GM21360 (cell line): ENCODE measurements around the gene ROBO3.

Experiments
- ATAC-seq: cut with Tn5 transposase; IDR thresholded peaks from one replicate; pipeline ENCODE4 v1.9.1; 2021; ENCODE audit warnings: mild to moderate bottlenecking, moderate library complexity; ENCODE audit not compliant: unreplicated experiment

The ROBO3 gene

DNA sequence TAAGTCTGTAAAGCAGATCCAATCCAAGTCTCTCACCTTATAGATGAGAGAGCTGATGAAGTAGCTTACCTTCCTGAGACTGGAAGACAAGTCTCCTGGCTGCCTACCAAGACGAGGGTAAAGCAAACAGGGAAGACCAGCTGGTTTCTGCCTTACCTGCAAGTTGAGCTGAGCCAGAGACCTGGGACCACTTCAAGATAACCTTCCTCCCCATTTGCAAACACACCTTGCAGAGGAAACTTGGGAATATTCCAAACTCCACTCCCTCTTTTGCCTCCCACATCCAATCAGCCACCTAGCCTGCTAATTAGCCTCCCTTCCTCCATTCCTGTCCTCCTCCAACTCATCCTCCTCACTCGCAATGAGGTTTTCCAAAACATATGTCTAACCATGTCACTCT lies 23.4 kb upstream of the ROBO3 start:
- ATAC-seq: no peak

DNA sequence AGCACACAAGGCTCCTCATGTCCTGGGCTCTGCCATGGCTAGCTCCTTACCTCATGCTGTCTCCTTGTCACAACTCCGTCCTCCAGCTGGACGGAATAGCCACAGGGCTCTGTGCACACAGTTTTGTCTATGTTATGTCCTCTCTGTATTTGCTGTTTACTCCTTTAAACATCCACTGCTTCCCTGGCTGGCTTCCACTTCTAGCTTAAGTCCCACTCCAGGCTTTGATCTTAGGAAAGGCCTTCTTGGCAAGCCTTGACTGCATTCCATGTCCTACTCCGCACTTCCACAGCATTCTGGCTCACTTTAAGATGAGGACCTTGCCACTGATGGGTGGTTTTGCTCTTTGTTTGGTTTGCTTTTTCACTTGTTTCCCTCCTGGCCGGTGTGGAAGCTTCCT lies 22.9 kb upstream of the ROBO3 start:
- no peak for ATAC-seq

DNA sequence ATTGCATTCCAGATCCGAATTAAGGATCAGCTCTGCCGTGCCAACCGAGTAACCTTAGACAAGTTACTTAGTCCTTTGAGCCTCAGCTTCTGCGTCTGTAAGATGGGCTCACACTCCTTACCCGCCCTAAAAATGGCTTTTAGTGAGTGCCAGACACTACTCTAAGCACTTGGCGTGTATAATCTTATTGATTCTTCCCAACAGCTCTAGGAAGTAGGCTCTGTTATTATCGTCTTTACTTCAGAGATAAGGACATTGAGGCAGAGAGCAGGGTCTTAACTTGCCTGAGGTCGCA lies 21.7 kb upstream of the ROBO3 start:
- no peak for ATAC-seq

DNA sequence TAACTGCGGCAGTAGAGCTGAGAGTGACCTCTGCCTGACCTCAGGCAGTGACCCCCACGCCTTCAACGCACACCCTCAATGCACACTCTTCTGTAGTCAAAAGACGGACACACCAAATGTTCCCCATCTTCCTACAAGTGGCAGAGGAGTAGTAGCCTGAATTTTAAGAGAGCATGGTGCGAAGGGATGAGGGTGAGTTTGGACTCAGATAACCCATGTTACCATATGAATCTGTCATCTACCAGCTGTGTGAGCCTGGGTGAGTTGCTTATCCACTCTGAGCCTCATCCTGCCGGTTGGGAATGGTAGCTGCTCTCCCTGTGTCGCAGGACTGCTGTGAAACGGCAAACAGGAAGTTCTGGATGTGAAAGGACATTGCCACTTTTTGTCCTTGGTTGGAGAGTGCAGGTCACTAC lies 20.6 kb upstream of the ROBO3 start:
- ATAC-seq: no peak

DNA sequence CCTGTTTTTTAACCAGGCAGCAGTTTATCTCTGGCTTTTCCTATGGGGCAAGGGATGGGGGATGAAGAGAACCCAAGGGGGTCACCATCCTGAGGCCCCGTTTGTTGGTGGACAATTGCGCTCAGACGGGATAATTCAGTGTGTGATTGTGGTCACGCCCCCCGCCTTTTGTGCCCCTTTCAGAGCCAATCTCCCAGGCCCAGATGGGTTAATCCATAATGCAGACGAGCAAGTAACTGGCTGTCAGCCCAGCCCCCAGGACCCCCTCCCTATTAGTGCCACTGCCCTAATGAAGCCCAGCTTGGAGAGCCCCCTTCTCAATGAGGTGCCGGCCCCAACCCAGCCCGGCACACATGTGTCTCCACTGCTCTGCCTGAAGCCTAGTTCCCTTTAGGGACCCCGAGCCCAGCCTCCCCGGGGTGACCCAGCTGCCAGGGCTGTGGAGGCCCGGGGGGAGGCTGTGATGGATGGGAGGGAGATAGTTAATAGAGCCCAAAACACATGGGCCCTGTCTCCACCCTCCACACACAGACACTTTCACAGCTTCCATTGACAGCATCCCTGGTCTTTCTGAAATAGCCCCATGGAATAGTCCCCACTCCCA lies 19.1 kb upstream of the ROBO3 start:
- no peak for ATAC-seq

DNA sequence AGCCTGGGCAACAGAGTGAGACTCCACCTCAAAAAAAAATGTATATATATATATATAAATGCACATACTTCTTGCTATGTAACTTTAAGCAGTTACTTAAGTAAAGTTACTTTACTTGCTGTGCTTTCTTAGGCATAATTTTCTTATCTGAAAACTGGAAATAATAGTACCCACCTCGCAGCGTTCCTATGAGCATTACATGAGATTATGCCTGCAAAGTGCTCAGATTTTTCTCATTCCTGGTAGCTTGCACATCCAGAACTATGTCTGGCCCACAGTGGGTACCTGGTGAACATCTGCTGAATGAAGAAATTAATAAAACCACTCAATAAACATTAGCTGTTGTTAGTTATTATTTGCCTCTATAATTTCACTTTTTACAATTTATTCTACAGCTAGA lies 6.1 kb upstream of the ROBO3 start:
- ATAC-seq: no peak

DNA sequence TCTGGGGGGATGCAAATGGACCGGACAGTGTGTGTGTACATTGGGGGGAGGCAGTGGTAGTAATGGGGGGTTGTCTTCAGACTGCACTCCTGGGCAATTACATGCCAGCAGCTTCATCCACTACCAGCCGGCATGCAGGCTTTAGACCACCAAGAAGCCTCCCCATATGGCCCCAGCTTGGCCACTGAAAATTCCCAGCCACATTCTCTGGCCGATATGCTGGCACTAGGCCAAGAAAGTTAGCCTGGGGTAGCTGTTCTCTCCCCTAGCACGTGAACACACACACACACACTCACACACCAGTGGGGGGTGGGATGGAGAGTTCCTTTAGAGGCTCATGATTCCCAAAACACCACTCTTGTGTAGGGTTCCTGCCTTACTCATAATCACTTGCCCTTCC lies 3.6 kb upstream of the ROBO3 start:
- ATAC-seq: no peak

DNA sequence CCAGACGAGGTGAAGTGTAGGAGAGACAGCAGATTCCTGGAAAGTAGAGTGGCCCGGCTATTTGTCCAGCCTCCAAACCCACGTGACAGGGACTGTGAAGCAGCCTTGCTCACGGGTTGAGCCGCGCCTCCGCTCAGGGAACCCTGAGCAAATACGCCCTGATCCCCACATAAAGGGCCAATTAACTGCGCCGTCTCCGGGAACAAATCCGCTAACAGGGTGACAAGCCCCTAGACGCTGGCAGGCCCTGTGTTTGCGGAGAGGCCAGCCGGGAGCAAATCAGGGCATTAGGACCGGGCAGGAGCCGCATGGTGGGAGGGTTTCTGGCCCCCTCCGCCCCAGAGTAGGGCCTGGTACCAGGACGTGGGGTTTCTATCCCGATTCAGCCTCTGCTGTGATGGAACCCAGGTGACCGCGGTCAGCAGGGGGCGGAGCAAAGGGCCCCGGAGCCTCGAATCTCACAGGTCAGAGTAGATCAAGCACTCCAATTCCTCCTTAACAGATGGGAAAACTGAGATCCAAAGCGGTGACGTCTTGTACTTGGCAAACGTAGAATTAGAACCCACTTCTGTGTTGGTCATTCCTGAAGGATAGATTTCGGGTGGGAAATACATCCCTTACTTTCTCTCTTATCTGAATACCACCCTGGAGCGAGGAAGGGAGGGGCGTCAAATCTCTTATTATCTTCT lies 2.0 kb upstream of the ROBO3 start:
- no peak for ATAC-seq

DNA sequence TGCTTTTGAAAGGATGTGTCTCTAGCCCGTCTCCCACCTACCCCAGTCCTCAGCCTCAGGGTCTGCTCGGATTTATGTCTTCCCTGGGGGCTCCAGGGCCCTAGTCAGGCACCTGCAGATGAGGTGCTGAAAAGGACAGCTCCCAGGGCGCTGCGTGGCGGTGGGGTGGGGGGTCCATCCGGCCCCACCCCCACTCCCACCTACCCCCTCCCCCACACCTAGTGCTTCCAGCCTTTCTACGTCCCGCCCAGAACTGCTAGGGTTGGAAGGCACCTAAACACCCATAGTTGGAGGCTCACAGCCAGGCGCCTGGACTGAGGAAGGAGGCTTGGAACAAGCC lies 1.4 kb upstream of the ROBO3 start:
- no peak for ATAC-seq

DNA sequence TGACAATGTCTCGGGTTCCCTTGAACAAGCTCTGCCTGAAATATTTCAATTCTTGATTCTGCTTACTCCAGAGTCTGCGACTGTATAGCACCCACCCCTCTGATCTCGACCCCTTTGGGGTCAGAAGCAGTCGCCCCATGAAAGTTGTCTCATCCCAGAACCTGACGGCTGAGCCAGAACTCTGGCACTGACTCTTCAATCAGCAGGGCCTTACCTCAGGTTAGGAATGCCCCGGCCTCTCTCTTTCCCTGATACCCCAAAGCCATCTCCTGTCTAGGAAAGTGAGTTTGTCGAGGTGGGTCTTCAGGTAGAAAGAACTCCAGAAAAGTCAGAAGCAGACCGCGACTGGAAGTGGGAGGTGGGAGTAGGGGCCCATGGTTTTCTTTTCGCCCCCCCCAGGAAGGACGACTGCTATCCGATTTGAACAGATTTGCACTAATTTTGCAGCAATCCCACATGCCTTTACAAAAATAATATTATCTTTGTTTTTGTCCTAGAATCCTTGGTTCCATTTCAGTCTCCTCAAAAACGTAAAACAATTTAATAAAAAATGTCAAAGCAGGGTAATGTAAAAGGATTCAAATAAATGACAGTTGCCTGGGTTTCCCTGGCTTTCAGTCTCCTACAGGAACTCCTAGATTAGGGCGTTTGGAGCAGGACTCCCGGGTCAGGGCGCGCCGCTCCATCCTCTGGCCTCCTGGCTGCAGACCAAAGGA lies 898 bp upstream of the ROBO3 start:
- no peak for ATAC-seq

DNA sequence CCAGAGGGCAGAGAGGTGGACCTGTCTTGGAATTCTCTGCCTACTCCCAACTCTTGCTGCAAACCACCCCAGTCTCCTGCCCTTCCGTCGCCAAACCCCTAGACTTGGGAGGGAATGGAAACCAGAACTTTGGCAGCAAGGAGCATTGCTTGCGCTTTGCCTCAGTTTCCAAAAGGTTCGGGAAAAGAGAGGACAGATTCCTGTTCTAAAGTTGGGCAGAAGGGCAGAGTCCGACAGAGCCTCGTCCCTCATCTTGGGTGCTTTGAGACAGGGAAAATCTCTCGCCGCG lies 396 bp upstream of the ROBO3 start:
- ATAC-seq: no peak

DNA sequence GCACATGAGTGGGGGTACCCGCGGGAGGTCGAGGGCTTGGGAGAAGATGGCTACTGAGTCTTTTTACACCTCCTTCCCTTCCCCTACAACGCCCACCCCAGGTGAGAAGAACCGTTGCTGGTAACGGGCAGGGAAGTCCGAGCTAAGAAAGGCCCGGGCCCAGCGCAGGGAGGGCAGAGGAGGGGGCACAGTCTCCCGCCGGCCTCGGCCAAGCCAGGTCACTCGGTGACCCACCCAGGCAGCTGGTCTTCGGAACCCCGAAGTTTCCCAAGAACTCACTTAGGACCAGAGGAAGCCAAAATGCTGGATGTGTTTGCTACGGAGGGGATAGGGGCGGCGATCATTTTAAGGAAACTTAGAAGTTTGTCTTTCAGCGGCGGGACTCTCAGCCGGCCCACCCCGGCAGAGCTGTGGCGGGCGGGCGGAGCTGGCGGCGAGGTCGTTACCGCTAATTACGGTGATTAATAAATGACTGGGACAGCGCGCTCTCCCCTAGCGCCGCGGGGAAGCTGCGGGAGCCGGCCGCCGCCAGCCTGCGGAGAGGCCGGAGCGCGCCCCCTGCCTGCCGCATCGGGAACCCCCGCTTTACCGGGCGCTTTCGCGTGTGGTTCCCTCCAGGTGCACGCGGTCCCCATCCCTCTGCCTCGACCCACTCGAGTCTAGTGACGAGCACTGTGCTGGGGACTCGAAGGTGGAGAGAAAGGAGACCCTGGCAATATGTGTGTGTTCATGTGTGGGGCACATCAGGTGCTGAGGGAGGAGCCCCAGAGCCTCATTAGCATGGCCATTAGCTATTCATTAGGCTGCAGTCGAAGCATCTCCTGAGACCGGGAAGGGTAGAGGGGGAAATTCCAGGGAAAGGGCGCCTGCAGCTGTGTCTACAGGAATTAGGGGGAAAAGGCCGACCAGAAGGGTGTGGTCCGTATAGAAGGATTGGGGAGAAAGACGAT lies 945 bp downstream of the ROBO3 start:
- no peak for ATAC-seq

DNA sequence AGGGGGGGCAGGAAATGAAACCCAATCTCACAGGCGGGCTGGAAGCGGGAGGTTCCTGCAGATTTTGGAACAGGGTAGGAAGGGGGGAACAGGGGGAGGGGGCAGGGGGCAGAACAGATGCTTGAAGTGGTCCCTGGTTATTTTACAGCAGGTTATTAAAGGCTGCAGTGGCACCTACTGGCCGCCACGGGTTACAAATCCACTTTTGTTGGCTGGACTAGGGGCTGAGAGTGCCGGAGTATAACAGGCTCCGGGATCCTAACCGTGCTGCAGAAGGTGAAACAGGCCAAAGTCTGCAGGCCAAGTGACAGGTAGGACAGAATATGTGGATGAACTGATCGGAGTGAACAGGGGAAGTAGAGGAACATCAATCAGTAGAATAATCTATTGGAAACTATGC lies 2.5 kb downstream of the ROBO3 start:
- peak; percentile 49 for ATAC-seq

DNA sequence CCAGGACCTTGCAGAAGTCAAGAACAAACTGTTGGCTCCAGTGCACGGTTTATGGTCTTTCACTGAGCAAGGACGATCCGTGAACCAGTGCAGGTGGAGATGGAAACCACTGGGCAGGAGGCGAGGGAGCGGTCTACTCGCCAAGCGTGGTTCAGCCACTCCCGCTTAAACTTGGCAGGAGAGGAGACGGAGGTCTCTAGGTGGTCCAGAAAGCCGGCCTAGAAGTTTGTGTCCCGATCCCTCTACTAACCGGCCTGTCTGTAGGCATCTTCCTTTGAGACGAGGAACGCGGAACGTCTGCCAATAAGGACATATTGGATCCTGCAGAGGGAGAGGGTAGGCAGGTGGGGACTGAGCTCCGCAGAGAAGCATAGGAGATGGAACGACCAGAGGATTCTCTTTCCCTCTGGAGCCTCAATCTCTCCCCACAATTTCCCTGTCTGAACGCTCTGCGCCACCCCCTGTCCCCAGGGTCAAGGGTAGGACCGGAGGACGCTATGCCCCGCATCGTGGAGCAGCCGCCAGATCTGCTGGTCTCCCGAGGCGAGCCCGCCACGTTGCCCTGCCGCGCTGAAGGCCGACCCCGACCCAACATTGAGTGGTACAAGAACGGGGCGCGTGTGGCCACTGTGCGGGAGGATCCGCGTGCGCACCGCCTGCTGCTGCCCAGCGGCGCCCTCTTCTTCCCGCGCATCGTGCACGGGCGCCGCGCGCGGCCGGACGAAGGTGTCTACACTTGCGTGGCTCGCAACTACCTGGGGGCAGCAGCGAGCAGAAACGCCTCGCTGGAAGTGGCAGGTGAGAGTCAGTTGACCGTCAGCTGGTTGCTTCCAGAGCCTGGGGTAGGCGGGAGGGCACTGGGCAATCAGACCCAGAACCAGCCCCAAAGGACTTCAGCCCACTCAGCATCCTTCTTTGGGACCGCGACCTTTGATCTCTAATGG lies 3.4 kb downstream of the ROBO3 start:
- no peak for ATAC-seq

DNA sequence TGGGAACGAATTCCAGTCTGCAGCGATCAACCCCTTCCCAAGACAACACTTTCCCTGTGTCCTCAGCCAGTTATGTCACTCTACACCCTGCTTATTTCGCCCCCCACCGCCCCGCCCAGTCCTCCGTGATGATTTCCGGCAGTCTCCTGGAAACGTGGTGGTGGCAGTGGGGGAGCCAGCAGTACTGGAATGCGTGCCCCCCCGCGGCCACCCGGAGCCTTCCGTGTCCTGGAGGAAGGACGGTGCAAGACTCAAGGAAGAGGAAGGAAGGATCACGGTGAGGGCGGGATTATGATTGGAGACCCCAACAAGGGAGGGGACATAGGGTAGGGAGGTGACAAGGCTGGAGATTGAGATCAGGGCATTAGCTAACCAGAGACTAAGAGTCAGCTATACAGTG lies 4.1 kb downstream of the ROBO3 start:
- no peak for ATAC-seq

DNA sequence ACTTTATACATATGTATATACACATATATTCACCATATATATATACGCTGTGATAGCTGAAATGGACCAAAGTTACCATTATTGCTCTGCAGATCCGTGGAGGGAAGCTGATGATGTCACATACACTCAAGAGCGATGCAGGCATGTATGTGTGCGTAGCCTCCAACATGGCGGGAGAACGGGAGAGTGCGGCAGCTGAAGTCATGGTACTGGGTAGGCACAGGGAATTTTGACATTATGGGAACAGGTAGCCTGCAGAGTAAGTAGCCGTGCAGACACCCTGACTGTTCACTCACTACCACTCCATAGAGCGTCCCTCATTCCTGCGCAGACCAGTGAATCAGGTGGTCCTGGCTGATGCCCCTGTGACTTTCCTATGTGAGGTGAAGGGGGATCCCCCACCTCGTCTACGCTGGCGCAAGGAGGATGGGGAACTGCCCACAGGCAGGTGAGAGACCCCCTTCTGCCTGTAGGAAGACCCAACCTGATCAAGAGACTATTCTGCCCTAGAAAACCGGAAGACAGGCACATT lies 4.7 kb downstream of the ROBO3 start:
- ATAC-seq: no peak

DNA sequence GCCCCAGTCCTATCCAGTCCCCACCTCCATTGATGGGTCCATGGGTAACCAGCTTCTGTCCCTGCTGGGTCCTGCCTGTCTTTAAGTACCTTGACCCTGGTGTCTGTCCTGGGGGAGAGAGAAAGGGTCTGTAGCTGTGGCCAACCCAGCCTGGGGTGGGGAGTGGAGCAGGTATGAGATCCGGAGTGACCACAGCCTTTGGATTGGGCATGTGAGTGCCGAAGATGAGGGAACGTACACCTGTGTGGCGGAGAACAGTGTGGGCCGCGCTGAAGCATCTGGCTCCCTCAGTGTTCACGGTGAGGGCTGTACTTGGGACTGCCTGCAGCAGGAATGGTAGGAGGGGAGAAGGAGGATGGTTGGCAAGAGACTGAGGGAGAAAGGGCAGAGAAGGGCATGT lies 5.2 kb downstream of the ROBO3 start:
- ATAC-seq: no peak

DNA sequence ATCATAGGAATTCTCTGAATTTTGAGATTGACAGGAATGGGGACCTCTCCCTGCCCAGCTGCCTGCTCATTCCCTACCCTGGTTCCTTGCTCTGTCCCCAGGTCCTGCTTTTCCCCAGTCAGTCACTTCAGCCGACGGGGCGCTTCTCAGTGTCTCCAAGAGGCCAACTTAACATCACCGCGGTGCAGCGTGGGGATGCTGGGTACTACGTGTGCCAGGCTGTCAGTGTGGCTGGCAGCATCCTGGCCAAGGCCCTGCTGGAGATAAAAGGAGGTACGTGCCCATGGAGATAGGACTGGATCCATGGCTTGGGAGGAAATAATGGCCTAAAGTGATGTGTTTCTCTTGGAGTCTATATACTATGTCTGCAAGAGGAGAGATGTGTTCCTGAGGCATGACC lies 7.0 kb downstream of the ROBO3 start:
- no peak for ATAC-seq

DNA sequence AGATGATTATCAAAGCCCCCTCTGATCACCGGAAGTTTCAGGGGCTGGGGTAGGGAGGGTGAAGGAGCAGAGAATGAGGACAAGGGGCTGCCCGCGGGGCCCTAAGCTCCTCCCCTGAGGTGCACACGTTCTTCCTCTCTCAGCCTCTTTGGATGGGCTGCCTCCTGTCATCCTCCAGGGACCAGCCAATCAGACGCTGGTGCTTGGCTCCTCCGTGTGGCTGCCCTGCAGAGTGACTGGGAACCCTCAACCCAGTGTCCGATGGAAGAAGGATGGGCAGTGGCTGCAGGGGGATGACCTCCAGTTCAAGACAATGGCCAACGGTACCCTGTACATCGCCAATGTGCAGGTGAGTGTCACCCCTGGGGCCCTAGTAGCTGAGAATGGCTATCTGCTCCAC lies 7.5 kb downstream of the ROBO3 start:
- ATAC-seq: no peak

DNA sequence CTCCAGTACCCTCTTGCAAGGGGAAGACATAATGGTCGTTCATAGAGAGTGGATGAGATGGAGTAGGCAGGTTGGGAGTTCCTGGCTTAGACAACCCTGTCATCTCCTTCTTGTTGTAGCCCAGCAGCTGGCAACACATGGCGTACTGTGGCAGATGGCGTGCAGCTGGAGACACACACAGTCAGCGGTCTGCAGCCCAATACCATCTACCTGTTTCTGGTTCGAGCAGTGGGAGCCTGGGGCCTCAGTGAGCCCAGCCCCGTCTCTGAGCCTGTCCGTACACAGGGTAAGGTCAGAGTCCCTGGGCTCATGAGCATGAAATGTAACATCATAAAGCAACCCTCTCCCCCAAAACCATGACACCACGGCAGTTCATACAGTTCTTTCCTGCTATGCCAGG lies 8.7 kb downstream of the ROBO3 start:
- no peak for ATAC-seq
